H1 (cell line): ENCODE measurements around the gene GRB7. TPM values are rescaled to one million over a fixed set of nuclear protein-coding genes. Genes with fewer than 3 reads are reported as not detected.

Source experiments
- BCL11A ChIP-seq, 2 experiments: IDR thresholded peaks; one replicate each; pipeline ENCODE4 v1.6.1; 2011; ENCODE audit warnings: low read depth in 2 of 2, low read length in 2 of 2, mild to moderate bottlenecking in 2 of 2
- POLR2A ChIP-seq, 2 experiments: IDR thresholded peaks; 1 replicate in 1 of 2; 2 replicates in 1 of 2; pipeline ENCODE4 v1.6.1; 2011; ENCODE audit warnings: low read depth in 2 of 2, low read length in 2 of 2, mild to moderate bottlenecking in 2 of 2; ENCODE audit errors: control extremely low read depth in 1 of 2
- POU5F1 ChIP-seq: IDR thresholded peaks from 2 replicates; pipeline ENCODE4 v1.6.1; 2011; ENCODE audit warnings: low read depth, mild to moderate bottlenecking, low read length, moderate library complexity
- RAD21 ChIP-seq, 2 experiments: IDR thresholded peaks in 1 of 2; conservative IDR thresholded peaks in 1 of 2; 2 replicates each; pipeline ENCODE4 v1.6.1; 2011; ENCODE audit warnings: low read depth in 2 of 2, low read length in 2 of 2, improper control_type of control experiment in 1 of 2, inconsistent platforms in 1 of 2, mild to moderate bottlenecking in 1 of 2, moderate library complexity in 1 of 2
- RBBP5 ChIP-seq: IDR thresholded peaks from 2 replicates; pipeline ENCODE4 v1.7.1; 2012; ENCODE audit warnings: low read depth, mild to moderate bottlenecking, inconsistent platforms, low read length, moderate library complexity, borderline replicate concordance
- RXRA ChIP-seq: IDR thresholded peaks from 2 replicates; pipeline ENCODE4 v1.6.1; 2011; ENCODE audit warnings: low read depth, mild to moderate bottlenecking, low read length, moderate library complexity; ENCODE audit not compliant: insufficient read depth
- SP1 ChIP-seq: IDR thresholded peaks from 2 replicates; pipeline ENCODE4 v1.6.1; 2011; ENCODE audit warnings: low read depth, low read length
- TAF1 ChIP-seq: IDR thresholded peaks from 2 replicates; pipeline ENCODE4 v1.6.1; 2011; ENCODE audit warnings: mild to moderate bottlenecking, low read depth, low read length
- polyA plus RNA-seq, 7 experiments: library from polyadenylated mRNA; depleted of rRNA in 3 of 7; stranded (reverse) in 5 of 7; unstranded in 2 of 7; fragments of >200 nt in 5 of 7; fragments of 200-250 nt in 2 of 7; gene quantifications; 1 replicate in 5 of 7; 2 replicates in 1 of 7; 4 replicates in 1 of 7; pipeline versions ENCODE4 v1.2.1 to v1.2.3, GENCODE V29; 2011 to 2013; ENCODE audit warnings: missing spikeins in 2 of 7, mixed read lengths in 2 of 7
- total RNA-seq: library from RNA; stranded (reverse); fragmentation: NEBNext Ultra II Directional; extraction: Animal tissue kit (Norgen Biotek cat#: 25700); gene quantifications from 2 replicates; pipeline ENCODE4 v1.2.1, GENCODE V29; 2021

Gene GRB7
- total and polyA plus RNA-seq, 2 of the 8 experiments (the other 6 are each of a cell fraction or from before 2014, with no cell fraction given): 32.2 to 41.5 TPM

DNA sequence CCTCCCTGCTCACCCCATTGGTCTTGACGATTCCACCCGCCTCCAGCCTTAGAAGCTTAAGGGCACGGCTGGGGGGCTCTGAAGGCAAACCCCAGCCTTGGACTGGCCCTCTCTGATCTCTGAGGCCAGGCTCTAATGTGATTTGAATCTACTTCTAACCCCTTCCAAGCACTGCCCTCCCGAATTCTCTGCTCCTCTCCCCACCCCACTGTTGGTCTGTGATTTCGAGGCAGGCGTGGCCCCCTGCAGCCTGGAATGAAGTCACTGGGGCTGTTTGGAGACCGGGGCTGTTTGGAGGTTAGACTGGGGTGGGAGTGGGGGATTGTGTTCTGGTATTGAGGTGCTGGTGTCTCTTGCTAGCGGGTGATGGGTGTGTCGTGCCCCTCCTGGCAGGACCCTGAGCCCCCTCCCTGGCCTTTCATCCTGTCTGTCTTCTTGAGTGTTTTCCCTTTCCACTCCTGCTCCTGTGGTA is 2.2 kb downstream of the GRB7 start (continued):
- TF ChIP-seq RXRA: no peak
- no peak for TF ChIP-seq RAD21 (IDR thresholded peaks at IDR 0.05 in 1 of 2, conservative IDR thresholded peaks at IDR 0.05 in 1 of 2; ENCODE audit: low read depth in 2 of 2, low read length in 2 of 2)
- no peak for TF ChIP-seq POU5F1
- peak; percentile 10; the same call in 1 of the 2 replicates for TF ChIP-seq TAF1
- TF ChIP-seq RBBP5: no peak
- TF ChIP-seq BCL11A (IDR thresholded peaks at IDR 0.05; ENCODE audit: low read depth in 2 of 2, low read length in 2 of 2): no peak
- peak in 1 of 2 experiments; percentile 23; a peak in 2 of 3 replicates for TF ChIP-seq POLR2A (IDR thresholded peaks at IDR 0.05; ENCODE audit: control extremely low read depth in 1 of 2, low read depth in 2 of 2, low read length in 2 of 2)
- no peak for TF ChIP-seq SP1
